ENCODE measurements around the gene VSTM2B. TPM values are rescaled to one million over a fixed set of nuclear protein-coding genes. Genes with fewer than 3 reads are reported as not detected.

The VSTM2B gene
- total and polyA plus RNA-seq, 2 experiments from 2014 or later: 0.47 to 1.1 TPM

GRCh38 chr19:29537601-29538000 lies 11.8 kb downstream of the VSTM2B start:
- Histone ChIP-seq H3K4me3 (no peak overlapping the region), H3K36me3 (replicated peaks; ENCODE audit: insufficient read depth, low read depth) (no peaks in the 10 kb centered on the region), H3K9me2 (replicated peaks; ENCODE audit: insufficient read depth) (no peaks in the 10 kb centered on the region), H2AFZ (no peak overlapping the region), H3K27ac (no peak overlapping the region), H3K79me2 (no peaks in the 10 kb centered on the region), H4K20me1 (ENCODE audit: insufficient read depth, poor library complexity, severe bottlenecking) (no peaks in the 10 kb centered on the region), H3K27me3 (peaks cover 8% of the 10 kb centered on the region), H3K9me3 (ENCODE audit: low read depth) (no peaks in the 10 kb centered on the region), H3K4me2 (no peak overlapping the region), H3K4me1 (ENCODE audit: insufficient read depth) (no peaks in the 10 kb centered on the region)
- TF ChIP-seq EZH2 (IDR thresholded peaks at IDR 0.05; ENCODE audit: borderline replicate concordance) (no peak), CTCF (IDR thresholded peaks at IDR 0.05; ENCODE audit: poor library complexity) (no peak), EZH2phosphoT487 (IDR thresholded peaks at IDR 0.05; ENCODE audit: low read depth, severe bottlenecking, unreplicated experiment) (no peak)
- no peak for DNase-seq (ENCODE audit: low spot score)
- WGBS (ENCODE audit: low lambda C conversion rate, missing lambda C conversion rate): 89% methylated on average over 11 of the region's 11 CpGs

- TF ChIP-seq EZH2phosphoT487 (IDR thresholded peaks at IDR 0.05; ENCODE audit: low read depth, severe bottlenecking, unreplicated experiment) (no peak), EZH2 (IDR thresholded peaks at IDR 0.05; ENCODE audit: borderline replicate concordance) (no peak), CTCF (IDR thresholded peaks at IDR 0.05; ENCODE audit: poor library complexity) (no peak)
- peaks cover 6% of the 10 kb centered on the region for H3K27me3 ChIP-seq
- 95% methylated on average over 12 of the region's 12 CpGs for WGBS (ENCODE audit: low lambda C conversion rate, missing lambda C conversion rate)
Measured at GRCh38 chr19:29538146-29538545, 12.4 kb downstream of the VSTM2B start.

GRCh38 chr19:29538651-29539050 lies 12.9 kb downstream of the VSTM2B start:
- WGBS (ENCODE audit: low lambda C conversion rate, missing lambda C conversion rate): 63% methylated on average over 3 of the region's 3 CpGs
- H2AFZ ChIP-seq: no peak overlapping the region
- peaks cover 2% of the 10 kb centered on the region for H3K27me3 ChIP-seq
- H3K4me1 ChIP-seq (ENCODE audit: insufficient read depth): no peaks in the 10 kb centered on the region
- H3K79me2 ChIP-seq: no peaks in the 10 kb centered on the region
- H3K4me3 ChIP-seq: no peak overlapping the region
- H3K9me3 ChIP-seq (ENCODE audit: low read depth): no peaks in the 10 kb centered on the region
- H3K36me3 ChIP-seq (replicated peaks; ENCODE audit: insufficient read depth, low read depth): no peaks in the 10 kb centered on the region
- H3K4me2 ChIP-seq: no peak overlapping the region
- H3K27ac ChIP-seq: no peak overlapping the region
- DNase-seq (ENCODE audit: low spot score): no peak
- TF ChIP-seq EZH2phosphoT487 (IDR thresholded peaks at IDR 0.05; ENCODE audit: low read depth, severe bottlenecking, unreplicated experiment) (no peak), CTCF (IDR thresholded peaks at IDR 0.05; ENCODE audit: poor library complexity) (no peak)
- no peaks in the 10 kb centered on the region for H4K20me1 ChIP-seq (ENCODE audit: insufficient read depth, poor library complexity, severe bottlenecking)
- no peaks in the 10 kb centered on the region for H3K9me2 ChIP-seq (replicated peaks; ENCODE audit: insufficient read depth)

More at GRCh38 chr19:29538146-29538545, 12.4 kb downstream of the VSTM2B start:
- H3K27ac ChIP-seq: no peak overlapping the region
- H2AFZ ChIP-seq: no peak overlapping the region
- no peaks in the 10 kb centered on the region for H3K9me2 ChIP-seq (replicated peaks; ENCODE audit: insufficient read depth)
- H3K9me3 ChIP-seq (ENCODE audit: low read depth): no peaks in the 10 kb centered on the region
- no peaks in the 10 kb centered on the region for H3K79me2 ChIP-seq
- no peak for DNase-seq (ENCODE audit: low spot score)
- no peak overlapping the region for H3K4me3 ChIP-seq
- H3K36me3 ChIP-seq (replicated peaks; ENCODE audit: insufficient read depth, low read depth): no peaks in the 10 kb centered on the region
- H4K20me1 ChIP-seq (ENCODE audit: insufficient read depth, poor library complexity, severe bottlenecking): no peaks in the 10 kb centered on the region
- no peak overlapping the region for H3K4me2 ChIP-seq
- H3K4me1 ChIP-seq (ENCODE audit: insufficient read depth): no peaks in the 10 kb centered on the region

GRCh38 chr19:29539131-29539530 lies 13.3 kb downstream of the VSTM2B start:
- Histone ChIP-seq H3K27me3 (no peaks in the 10 kb centered on the region), H4K20me1 (ENCODE audit: insufficient read depth, poor library complexity, severe bottlenecking) (no peaks in the 10 kb centered on the region), H3K4me1 (ENCODE audit: insufficient read depth) (no peaks in the 10 kb centered on the region), H3K4me2 (no peak overlapping the region), H3K9me2 (replicated peaks; ENCODE audit: insufficient read depth) (no peaks in the 10 kb centered on the region), H3K27ac (no peak overlapping the region), H2AFZ (no peak overlapping the region), H3K4me3 (no peak overlapping the region), H3K9me3 (ENCODE audit: low read depth) (no peaks in the 10 kb centered on the region), H3K36me3 (replicated peaks; ENCODE audit: insufficient read depth, low read depth) (no peaks in the 10 kb centered on the region), H3K79me2 (no peaks in the 10 kb centered on the region)
- DNase-seq (ENCODE audit: low spot score): no peak
- TF ChIP-seq EZH2 (IDR thresholded peaks at IDR 0.05; ENCODE audit: borderline replicate concordance) (no peak), EZH2phosphoT487 (IDR thresholded peaks at IDR 0.05; ENCODE audit: low read depth, severe bottlenecking, unreplicated experiment) (no peak), CTCF (IDR thresholded peaks at IDR 0.05; ENCODE audit: poor library complexity) (no peak)
- 88% methylated on average over 9 of the region's 9 CpGs for WGBS (ENCODE audit: low lambda C conversion rate, missing lambda C conversion rate)
